HEK293 (cell line): ENCODE results near the gene NDUFAF5.

ENCODE experiments used
- CTCF ChIA-PET: fragments of 350-600 bp; formaldehyde crosslinking; extraction: SDS; loops from one replicate; lab custom pipeline; 2021; ENCODE audit warnings: antibody characterized with exemption; lab: Yijun Ruan, JAX
- POLR2A ChIA-PET: fragments of 300-600 bp; formaldehyde crosslinking; extraction: SDS; loops from one replicate; lab custom pipeline; 2020; ENCODE audit warnings: antibody characterized with exemption, inconsistent platforms; lab: Yijun Ruan, JAX
- H3K27ac ChIP-seq: fragments of 200-500 bp; sonication (Bioruptor generic); 2 replicates; pipeline ENCODE4 v1.5.1; 2014; ENCODE audit warnings: low read depth, low read length, control low read depth, inconsistent platforms; ENCODE audit errors: extremely low read depth
- H3K36me3 ChIP-seq, 2 experiments: fragments of 200-500 bp in 1 of 2; sonication (Bioruptor generic) in 1 of 2; 1 replicate in 1 of 2; 2 replicates in 1 of 2; pipeline ENCODE4 v1.5.1; 2014 to 2017; ENCODE audit warnings: inconsistent platforms in 2 of 2, low read length in 2 of 2; ENCODE audit not compliant: control insufficient read depth in 2 of 2, insufficient read depth in 1 of 2
- H3K4me1 ChIP-seq: fragments of 200-500 bp; sonication (Bioruptor generic); 2 replicates; pipeline ENCODE4 v1.5.1; 2014; ENCODE audit warnings: mild to moderate bottlenecking, low read length, inconsistent platforms; ENCODE audit not compliant: control insufficient read depth, insufficient read depth
- H3K4me3 ChIP-seq: 2 replicates; pipeline ENCODE4 v1.5.1; 2011; ENCODE audit warnings: low read depth, mild to moderate bottlenecking, control low read depth, low read length, moderate library complexity
- H3K9me3 ChIP-seq: fragments of 200-500 bp; sonication (Bioruptor generic); 2 replicates; pipeline ENCODE4 v1.5.1; 2014; ENCODE audit warnings: low read depth, low read length, inconsistent platforms; ENCODE audit not compliant: control insufficient read depth, insufficient read depth
- CTCF ChIP-seq: fragments of 450-650 bp; formaldehyde crosslinking; IDR thresholded peaks from 2 replicates; pipeline ENCODE4 v1.5.1; 2016; ENCODE audit warnings: missing biosample characterization, missing genetic modification characterization
- PRDM6 ChIP-seq: fragments of 450-650 bp; formaldehyde crosslinking; IDR thresholded peaks from 2 replicates; pipeline ENCODE4 v1.5.1; 2017; ENCODE audit warnings: missing biosample characterization, missing genetic modification characterization
- SCRT1 ChIP-seq: fragments of 450-650 bp; formaldehyde crosslinking; IDR thresholded peaks from 2 replicates; pipeline ENCODE4 v1.5.1; 2016; ENCODE audit warnings: missing biosample characterization, missing genetic modification characterization, borderline replicate concordance
- ZBTB17 ChIP-seq: fragments of 450-650 bp; formaldehyde crosslinking; IDR thresholded peaks from 2 replicates; pipeline ENCODE4 v1.5.1; 2016; ENCODE audit warnings: missing biosample characterization, missing genetic modification characterization
- ZBTB21 ChIP-seq: fragments of 450-650 bp; formaldehyde crosslinking; IDR thresholded peaks from 2 replicates; pipeline ENCODE4 v1.5.1; 2017; ENCODE audit warnings: missing biosample characterization, missing genetic modification characterization
- ZBTB26 ChIP-seq: fragments of 450-650 bp; formaldehyde crosslinking; optimal IDR thresholded peaks from 2 replicates; pipeline ENCODE3; 2016; ENCODE audit warnings: missing biosample characterization, mild to moderate bottlenecking, missing genetic modification characterization
- ZBTB7A ChIP-seq: fragments of 450-650 bp; formaldehyde crosslinking; IDR thresholded peaks from 2 replicates; pipeline ENCODE4 v1.5.1; 2016; ENCODE audit warnings: low read depth, missing biosample characterization, missing genetic modification characterization
- ZBTB8A ChIP-seq: fragments of 450-650 bp; formaldehyde crosslinking; IDR thresholded peaks from 2 replicates; pipeline ENCODE4 v1.5.1; 2016; ENCODE audit warnings: missing biosample characterization, missing genetic modification characterization
- ZFHX2 ChIP-seq: fragments of 450-650 bp; formaldehyde crosslinking; conservative IDR thresholded peaks from 2 replicates; pipeline ENCODE4 v1.5.1; 2016; ENCODE audit warnings: missing biosample characterization, missing genetic modification characterization
- ZNF202 ChIP-seq: fragments of 450-650 bp; formaldehyde crosslinking; IDR thresholded peaks from 2 replicates; pipeline ENCODE4 v1.5.1; 2016; ENCODE audit warnings: missing biosample characterization, missing genetic modification characterization, borderline replicate concordance
- ZNF266 ChIP-seq: fragments of 450-650 bp; formaldehyde crosslinking; IDR thresholded peaks from 2 replicates; pipeline ENCODE4 v1.5.1; 2016; ENCODE audit warnings: missing biosample characterization, missing genetic modification characterization, low read depth
- ZNF302 ChIP-seq: fragments of 450-650 bp; formaldehyde crosslinking; IDR thresholded peaks from 2 replicates; pipeline ENCODE4 v1.5.1; 2016; ENCODE audit warnings: missing biosample characterization, missing genetic modification characterization, low read depth
- ZNF311 ChIP-seq: fragments of 450-650 bp; formaldehyde crosslinking; IDR thresholded peaks from 2 replicates; pipeline ENCODE4 v1.5.1; 2017; ENCODE audit warnings: missing biosample characterization, missing genetic modification characterization, borderline replicate concordance
- ZNF366 ChIP-seq: fragments of 450-650 bp; formaldehyde crosslinking; conservative IDR thresholded peaks from 2 replicates; pipeline ENCODE4 v1.5.1; 2016; ENCODE audit warnings: missing biosample characterization, missing genetic modification characterization
- ZNF488 ChIP-seq: fragments of 450-650 bp; formaldehyde crosslinking; IDR thresholded peaks from 2 replicates; pipeline ENCODE4 v1.5.1; 2016; ENCODE audit warnings: missing biosample characterization, missing genetic modification characterization
- ZNF529 ChIP-seq: fragments of 450-650 bp; formaldehyde crosslinking; IDR thresholded peaks from 2 replicates; pipeline ENCODE4 v1.5.1; 2017; ENCODE audit warnings: missing genetic modification characterization, missing biosample characterization; ENCODE audit not compliant: insufficient replicate concordance
- ZSCAN23 ChIP-seq: fragments of 450-650 bp; formaldehyde crosslinking; IDR thresholded peaks from 2 replicates; pipeline ENCODE4 v1.5.1; 2016; ENCODE audit warnings: missing biosample characterization, missing genetic modification characterization

The NDUFAF5 gene

GRCh38 chr20:13813910-13814309 is 29.1 kb downstream of the NDUFAF5 start (continued):
- TF ChIP-seq ZBTB26 (tag by site-specific recombination) (no peak), ZBTB21 (tag by site-specific recombination) (no peak)

GRCh38 chr20:13814672-13815071 is 29.8 kb downstream of the NDUFAF5 start:
- CTCF ChIA-PET = no interaction called here
- Histone ChIP-seq H3K27ac (no peak overlapping the region), H3K36me3 (peaks cover 44 to 88% of the 10 kb centered on the region in 2 experiments), H3K4me1 (no peaks in the 10 kb centered on the region), H3K9me3 (no peaks in the 10 kb centered on the region), H3K4me3 (no peak overlapping the region)
- POLR2A ChIA-PET = no interaction called here
- TF ChIP-seq ZNF488 (no peak), ZNF266 (tag by site-specific recombination) (no peak), ZFHX2 (tag by site-specific recombination) (no peak), ZNF366 (tag by site-specific recombination) (no peak), ZBTB7A (no peak)
- TF ChIP-seq, all 188 proteins: peak for 0

GRCh38 chr20:13816757-13817156 is 31.9 kb downstream of the NDUFAF5 start:
- POLR2A ChIA-PET = interaction anchor here (0.7 kb wide), 1 partner anchor 21 kb away, joined by 3 read pairs; no protein-coding TSS in a partner anchor
- Histone ChIP-seq H3K27ac (no peak overlapping the region), H3K9me3 (no peaks in the 10 kb centered on the region), H3K36me3 (peaks cover 26 to 74% of the 10 kb centered on the region in 2 experiments), H3K4me1 (no peaks in the 10 kb centered on the region), H3K4me3 (no peak overlapping the region)
- CTCF ChIA-PET = interaction anchor here (2.5 to 5.3 kb wide), 2 partner anchors 45 to 238 kb away, joined by 10 to 63 read pairs; no protein-coding TSS in a partner anchor
- TF ChIP-seq CTCF (no peak), ZBTB8A (tag by site-specific recombination) (no peak), ZNF311 (tag by site-specific recombination) (no peak), ZBTB17 (tag by site-specific recombination) (no peak), ZSCAN23 (tag by site-specific recombination) (no peak), ZNF529 (tag by site-specific recombination) (no peak), SCRT1 (tag by site-specific recombination) (no peak), PRDM6 (tag by site-specific recombination) (no peak), ZNF302 (tag by site-specific recombination) (no peak), ZNF202 (tag by site-specific recombination) (no peak)
